Stimulated activated CD4-positive, alpha-beta T cell treated with anti-CD3 and anti-CD28 coated beads, TNF-alpha, amount 100 ng/mL, for 4 hours (primary cell): ENCODE results near the gene DNAH8.

Source experiments
- DNase-seq, 3 experiments: peaks; one replicate each; pipeline ENCODE4 v3.0.0-alpha.2; 2020; ENCODE audit warnings: low read depth in 3 of 3

DNAH8 gene

DNA sequence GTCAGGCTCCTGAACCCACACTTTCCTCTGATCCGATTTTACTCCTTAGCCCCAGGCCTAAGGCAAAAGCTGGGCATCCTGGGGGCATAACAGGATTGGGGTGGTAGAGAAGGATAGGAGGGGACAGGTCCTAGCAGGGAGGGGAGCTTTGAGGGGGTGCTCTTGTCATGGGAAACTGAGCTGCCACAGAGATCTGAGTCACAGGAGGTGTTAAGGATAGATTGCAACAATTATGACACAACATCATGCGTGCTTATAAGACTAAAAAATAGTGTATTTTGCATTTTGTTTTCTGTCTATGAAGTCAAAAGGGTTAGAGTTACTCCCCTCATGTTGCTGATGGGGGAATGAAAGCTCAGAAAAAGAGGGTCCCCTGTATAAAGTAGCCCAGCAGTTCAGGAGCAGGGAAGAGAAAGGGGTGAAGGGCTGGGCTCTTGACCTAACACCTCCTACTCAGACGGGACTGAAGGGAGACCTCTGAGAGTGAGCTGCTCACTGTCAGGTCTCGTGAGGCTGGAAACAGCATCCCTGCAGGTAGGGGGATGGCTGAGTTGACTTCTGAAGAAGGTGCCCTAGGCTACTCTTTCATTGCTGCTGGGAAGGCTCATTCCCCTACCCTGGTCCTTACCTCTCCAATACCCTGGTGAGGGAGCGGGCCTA, 335.5 kb downstream of the DNAH8 start:
- no peak for DNase-seq

DNA sequence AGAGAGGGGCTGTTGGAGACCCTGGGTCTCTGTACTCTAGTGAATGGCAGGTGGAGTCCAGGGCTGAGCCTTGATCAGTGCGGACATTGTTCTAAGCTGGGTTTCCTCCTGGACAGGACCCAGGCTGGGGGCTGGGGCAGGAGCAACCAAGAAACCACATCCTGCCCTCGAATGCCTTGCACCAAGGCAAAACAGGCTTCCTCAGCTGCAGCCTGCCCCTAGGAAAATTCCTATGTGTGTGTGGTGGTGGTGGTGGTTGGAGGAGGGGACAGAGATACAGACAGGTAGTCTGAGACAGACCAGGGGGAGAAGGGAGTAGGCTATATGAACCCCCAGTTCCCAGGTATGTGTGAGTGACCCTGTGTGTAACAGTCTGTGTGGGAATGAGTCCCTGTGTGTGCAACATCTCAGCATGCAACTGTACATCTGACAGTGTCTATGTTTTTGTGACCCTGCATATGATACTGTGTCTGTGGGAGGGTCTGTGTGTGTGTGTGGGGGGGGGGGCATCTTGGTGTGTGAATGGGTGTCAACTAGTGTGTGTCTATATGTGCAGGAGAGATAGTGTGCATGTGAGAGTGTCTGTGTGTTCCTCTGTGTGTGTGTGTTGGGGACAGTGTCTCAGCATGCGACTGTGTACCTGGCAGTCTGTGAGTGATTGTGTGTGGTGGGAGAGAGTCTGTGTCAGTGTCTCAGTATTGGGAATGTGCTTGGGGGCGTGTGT, 336.4 kb downstream of the DNAH8 start:
- no peak for DNase-seq

DNA sequence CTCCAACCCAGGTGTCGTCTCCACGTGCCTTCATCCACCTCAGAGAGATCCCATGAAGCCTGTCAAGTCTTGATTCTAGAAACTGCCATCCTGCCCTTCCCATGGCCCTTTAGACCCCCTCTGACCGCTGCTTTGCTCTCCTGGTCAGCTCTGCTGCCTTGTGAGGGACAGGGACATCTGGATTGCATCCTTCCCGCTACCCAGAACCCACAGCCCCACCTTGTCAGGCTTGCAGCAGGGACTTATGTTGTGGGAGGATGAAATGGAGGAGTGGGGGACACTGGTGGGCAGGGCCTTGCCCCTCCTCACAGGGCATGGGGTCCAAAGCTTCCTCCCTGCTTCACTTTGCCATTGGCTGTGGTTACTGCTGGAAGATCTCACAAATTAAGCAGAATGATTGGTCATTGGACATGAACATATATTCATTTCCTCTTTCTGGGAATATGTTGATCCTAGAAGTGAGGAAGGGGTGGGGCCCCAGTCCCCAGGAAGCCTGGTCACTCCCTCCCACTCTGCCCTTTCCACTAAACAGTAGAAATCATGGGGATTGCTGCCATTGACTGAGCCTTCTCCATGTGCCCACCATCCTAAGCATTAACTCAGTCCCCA, 338.0 kb downstream of the DNAH8 start:
- no peak for DNase-seq

GRCh38 chr6:39053854-39054576, 338.9 kb downstream of the DNAH8 start:
- no peak for DNase-seq

DNA sequence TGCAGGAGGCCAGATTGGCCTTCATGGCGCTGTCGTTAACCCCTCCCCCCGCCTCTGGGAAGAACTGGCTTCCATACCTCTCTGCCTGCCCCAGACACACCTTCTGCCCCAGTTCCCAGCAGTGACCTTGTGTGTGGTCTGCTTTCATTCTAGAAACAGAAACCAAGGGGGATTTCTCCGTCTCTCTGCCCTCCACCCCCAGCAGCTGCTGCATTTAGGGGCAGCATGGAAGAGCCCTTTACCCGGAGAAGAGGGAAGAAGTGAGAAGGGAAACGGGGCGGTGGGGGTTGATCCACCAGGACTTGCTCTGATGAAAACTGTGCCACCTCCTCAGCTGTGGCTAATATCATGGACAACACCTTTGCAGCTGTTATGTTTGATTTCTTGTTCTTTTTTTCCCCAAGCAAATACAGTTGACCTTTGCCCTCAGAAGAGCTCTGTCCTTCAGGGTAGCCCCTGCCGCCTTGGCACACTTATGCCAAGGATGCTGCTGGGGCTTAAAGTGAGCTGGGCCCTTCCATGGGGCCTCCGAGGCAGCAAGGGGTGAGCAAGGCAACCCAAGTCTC, 339.5 kb downstream of the DNAH8 start:
- no peak for DNase-seq

DNA sequence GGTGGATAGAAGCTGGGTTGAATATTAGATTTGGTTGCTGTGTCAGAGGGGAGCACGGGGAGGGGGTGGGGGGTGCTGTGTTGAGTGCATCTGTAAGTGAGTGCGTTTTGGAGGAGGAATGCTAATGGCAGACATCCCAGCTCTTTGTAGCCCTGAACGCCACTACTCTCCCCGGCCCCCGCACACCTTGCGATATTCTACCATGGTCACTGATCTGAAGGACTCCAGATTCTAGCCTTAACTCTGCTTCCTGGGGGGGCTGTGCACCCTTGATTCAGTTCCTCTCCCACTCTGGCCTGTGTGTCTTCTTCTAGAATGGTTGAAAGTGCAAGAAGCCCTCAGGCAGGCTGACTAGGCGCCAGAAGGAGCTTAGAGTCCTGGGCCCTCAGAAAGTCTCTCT, 340.6 kb downstream of the DNAH8 start:
- DNase-seq, result no peak

GRCh38 chr6:39056191-39056590, 341.1 kb downstream of the DNAH8 start:
- DNase-seq, result no peak

- DNase-seq, result no peak
Measured at GRCh38 chr6:39056681-39057080, 341.6 kb downstream of the DNAH8 start.

DNA sequence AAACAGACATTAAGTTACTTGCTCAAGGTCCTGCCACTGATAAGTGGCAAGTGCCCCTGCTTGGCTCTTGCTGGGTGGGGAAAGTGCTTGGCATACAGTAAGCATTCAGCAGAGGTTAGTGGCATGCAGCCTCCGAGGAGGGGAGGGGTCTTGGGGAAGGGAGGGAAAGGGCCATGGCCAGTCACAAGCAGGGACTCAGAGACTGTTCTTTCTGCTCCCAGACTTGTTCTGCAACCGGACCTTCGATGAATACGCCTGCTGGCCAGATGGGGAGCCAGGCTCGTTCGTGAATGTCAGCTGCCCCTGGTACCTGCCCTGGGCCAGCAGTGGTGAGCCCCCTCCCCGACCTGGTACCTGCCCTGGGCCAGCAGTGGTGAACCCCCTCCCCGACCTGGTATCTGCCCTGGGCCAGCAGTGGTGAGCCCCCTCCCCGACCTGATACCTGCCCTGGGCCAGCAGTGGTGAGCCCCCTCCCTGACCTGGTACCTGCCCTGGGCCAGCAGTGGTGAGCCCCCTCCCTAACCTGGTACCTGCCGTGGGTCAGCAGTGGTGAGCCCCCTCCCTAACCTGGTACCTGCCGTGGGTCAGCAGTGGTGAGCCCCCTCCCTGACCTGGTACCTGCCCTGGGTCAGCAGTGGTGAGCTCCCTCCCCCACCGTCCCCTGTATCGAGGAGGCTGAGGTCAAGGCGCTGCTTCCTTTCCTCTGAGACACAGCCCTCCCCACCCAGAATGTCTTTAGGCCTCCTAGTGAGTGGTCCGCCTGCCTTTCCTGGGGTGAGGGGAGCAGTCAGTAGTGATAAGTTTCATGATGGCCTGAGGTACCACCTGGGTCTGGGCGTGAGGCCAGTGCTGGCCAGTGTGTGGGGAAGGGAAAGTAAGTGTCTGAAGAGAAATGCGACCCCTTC, 342.4 kb downstream of the DNAH8 start:
- no peak for DNase-seq

DNA sequence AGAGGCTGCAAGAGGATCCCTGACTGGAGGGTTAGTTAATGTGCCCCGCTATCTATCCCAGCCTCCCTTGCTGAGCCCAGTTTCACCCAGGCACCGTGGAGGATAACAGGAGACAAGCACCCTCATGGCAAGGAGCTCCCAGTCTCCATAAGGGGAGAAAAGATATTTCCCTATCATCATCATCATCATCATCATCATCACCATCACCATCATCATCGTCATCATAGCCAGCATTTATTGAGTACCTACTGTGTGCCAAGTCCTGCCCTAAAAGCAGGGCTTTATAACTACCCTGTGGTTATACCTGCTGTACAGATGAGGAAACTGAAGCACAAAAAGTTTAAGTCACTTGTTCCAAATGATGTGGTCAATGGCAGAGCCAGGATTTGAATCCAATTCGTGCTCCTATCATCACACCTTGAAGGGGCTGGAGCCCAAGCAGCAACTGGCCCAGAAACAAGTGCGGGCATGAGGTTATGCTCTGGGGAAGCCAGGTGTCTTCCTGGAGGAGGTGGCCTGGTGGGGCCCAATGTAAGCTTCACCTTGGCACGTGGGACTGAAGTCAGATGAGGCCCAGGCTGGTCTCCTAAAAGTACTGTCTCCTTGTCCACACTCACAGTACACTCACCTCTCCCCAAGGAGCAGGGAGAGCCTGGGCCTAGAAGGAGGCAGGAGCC, 343.5 kb downstream of the DNAH8 start:
- no peak for DNase-seq

DNA sequence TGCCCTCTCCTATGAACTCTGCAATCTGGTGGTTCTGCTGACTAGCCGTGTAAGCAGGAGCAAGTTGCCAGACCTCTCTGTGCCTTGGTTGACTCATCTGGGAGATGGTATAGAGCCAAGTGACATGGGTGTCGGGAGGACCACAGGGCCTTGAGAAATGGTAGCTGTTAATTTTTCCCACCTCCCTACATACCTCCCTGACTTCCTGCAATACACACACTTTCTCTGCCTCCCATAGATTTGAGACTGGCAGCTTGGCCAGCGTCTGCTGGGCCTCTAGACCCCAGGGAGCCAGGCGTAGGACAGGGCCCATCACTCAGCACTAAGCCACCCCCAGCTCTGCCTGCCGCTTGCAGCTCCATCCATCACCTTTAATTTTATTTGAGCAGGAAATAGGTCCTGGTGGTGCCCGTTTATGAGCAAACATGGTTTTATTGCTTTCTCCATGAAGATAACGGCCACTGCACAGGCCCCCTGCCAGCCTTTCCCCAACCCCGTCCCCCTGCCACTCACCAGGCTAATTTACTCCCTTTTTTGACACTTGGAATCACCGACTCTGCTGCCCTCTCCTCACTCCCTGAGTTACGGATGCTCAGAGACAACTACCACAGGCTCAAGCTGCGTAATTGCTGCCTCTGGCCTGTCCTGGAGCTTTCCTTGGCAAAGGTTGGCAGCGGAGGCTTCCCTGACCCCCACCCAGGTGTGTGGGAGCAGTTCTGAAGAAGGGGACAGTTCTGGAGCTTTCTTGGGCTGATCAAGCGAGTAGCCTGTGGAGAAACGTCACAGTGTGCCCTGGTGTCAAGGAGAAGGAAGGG, 344.6 kb downstream of the DNAH8 start:
- DNase-seq, result no peak

- DNase-seq, result no peak
Measured at GRCh38 chr6:39060467-39061160, 345.5 kb downstream of the DNAH8 start.

GRCh38 chr6:39061182-39061581, 346.1 kb downstream of the DNAH8 start:
- no peak for DNase-seq

DNA sequence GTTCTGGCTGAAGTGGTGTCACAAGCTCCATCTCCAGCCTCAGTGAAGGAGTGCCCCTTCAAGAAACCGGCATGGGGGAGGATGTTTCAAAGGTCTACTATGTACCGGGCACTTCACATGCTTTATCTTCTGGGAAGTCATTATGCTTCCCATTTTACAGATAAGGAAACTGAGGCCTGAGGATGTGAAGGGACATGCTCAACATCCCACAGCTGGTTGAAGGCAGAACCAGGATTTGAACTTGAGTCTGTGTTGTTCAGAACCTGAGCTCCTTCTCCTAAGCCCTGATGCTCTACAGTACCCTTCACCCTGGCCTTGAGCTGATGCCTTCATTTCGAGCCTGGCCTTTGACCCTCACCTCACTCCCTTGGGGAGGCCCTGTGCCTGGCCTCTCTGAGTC, 346.5 kb downstream of the DNAH8 start:
- no peak for DNase-seq

DNA sequence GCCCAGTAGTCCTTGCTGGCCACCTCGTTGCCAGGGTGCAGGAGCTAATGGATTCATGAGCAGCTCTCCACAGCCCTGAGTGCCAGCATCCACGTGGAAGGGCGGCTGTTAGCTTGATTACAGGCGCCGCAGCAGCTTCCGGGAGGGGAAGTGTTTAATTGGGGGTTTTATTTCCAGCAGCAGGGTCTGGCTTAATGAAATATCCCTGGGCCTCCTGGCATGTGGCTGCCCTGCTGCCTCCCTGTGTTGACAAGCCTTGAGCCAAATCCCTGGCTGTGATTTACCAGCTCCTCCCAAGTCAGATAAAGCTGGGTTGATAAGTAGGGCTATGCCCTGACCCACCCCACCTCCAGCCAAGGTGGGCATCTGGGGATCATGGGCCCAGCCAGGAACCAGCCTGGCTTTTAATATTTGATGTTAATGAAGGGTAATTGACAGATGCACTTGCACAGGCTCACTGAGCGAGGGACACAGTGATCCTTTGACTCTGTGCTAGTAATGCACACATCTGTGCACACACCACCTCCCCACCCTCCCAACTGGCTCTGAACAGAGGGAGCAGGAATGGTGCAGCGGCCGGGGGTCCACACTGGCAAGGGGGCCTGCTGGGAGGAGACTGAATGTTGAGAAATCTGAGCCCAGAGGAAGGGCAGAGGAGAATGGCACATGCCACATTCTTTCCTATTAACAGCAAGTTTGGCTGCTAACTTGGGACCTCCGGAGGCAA, 347.1 kb downstream of the DNAH8 start:
- DNase-seq, result no peak

GRCh38 chr6:39063526-39063925, 348.4 kb downstream of the DNAH8 start:
- no peak for DNase-seq

- no peak for DNase-seq
Measured at GRCh38 chr6:39065561-39065960, 350.4 kb downstream of the DNAH8 start.

DNA sequence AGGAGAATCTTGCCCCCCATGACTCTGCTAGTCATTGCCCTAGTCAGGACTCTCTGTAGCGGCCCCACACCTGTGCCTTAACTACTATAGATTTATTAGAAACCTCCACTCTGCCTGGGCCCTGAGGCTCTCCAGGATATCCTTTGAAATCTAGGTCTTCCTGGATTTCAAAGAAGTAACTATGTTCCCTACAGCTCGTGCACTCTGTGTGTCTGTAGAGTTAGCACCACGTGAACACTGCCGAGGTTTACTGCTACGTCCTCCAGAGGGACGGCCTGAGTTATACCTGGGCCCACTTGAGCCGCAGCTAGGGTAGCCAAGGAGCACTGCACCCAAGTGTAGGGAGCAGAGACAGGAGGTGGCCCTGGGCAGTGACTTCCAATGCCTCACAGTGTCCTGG, 353.3 kb downstream of the DNAH8 start:
- no peak for DNase-seq
